NOMO-1 treated with DMSO at 0.1 percent for 48 hours (cell line): ENCODE results near the gene ADAD2.
A peak's percentile ranks its signal among the peaks of the same experiment; 100 is the strongest.

Experiments used
- DNase-seq: peaks from one replicate; lab custom pipeline; 2025; ENCODE audit not compliant: unreplicated experiment; lab: John Stamatoyannopoulos, UW

ADAD2 gene

GRCh38 chr16:84220851-84221250 is 29.9 kb downstream of the ADAD2 start:
- no peak for DNase-seq

GRCh38 chr16:84223456-84223855 is 32.5 kb downstream of the ADAD2 start:
- no peak for DNase-seq

- no peak for DNase-seq
These were observed 33.6 kb downstream of the ADAD2 start for GRCh38 chr16:84224554-84224953.

GRCh38 chr16:84225126-84225525 is 34.2 kb downstream of the ADAD2 start:
- DNase-seq: no peak

- no peak for DNase-seq
These were observed 34.6 kb downstream of the ADAD2 start for GRCh38 chr16:84225571-84225970.

GRCh38 chr16:84226026-84226425 is 35.1 kb downstream of the ADAD2 start:
- no peak for DNase-seq

GRCh38 chr16:84227548-84227947 is 36.6 kb downstream of the ADAD2 start:
- no peak for DNase-seq

GRCh38 chr16:84228256-84228838 is 37.4 kb downstream of the ADAD2 start:
- DNase-seq: no peak

- no peak for DNase-seq
These were observed 38.5 kb downstream of the ADAD2 start for GRCh38 chr16:84229471-84229870.

GRCh38 chr16:84232060-84232459 is 41.1 kb downstream of the ADAD2 start:
- no peak for DNase-seq

GRCh38 chr16:84232969-84233368 is 42.0 kb downstream of the ADAD2 start:
- DNase-seq: no peak

GRCh38 chr16:84233748-84234147 is 42.8 kb downstream of the ADAD2 start:
- no peak for DNase-seq

GRCh38 chr16:84234321-84235241 is 43.6 kb downstream of the ADAD2 start:
- no peak for DNase-seq

GRCh38 chr16:84236671-84237070 is 45.7 kb downstream of the ADAD2 start:
- DNase-seq: no peak

- DNase-seq: no peak
These were observed 47.2 kb downstream of the ADAD2 start for GRCh38 chr16:84237994-84238750.

GRCh38 chr16:84239141-84239769 is 48.3 kb downstream of the ADAD2 start:
- DNase-seq: peak; percentile 40

GRCh38 chr16:84239909-84240308 is 49.0 kb downstream of the ADAD2 start, which contains the start of gene KCNG4:
Gene KCNG4 (minus strand): TSS chr16:84240012. CDS start chr16:84237485, 2,527 bp downstream.
- DNase-seq: no peak

- no peak for DNase-seq
These were observed 49.5 kb downstream of the ADAD2 start for GRCh38 chr16:84240455-84240854.

- DNase-seq: no peak
These were observed 50.8 kb downstream of the ADAD2 start for GRCh38 chr16:84241778-84242177.

- DNase-seq: no peak
These were observed 51.9 kb downstream of the ADAD2 start for GRCh38 chr16:84242839-84243238.

GRCh38 chr16:84243732-84244131 is 52.8 kb downstream of the ADAD2 start:
- no peak for DNase-seq
